ACC112 (cell line): ENCODE results near the gene TBC1D22A.

Experiments used
- H2AFZ ChIP-seq: fragments of 200-600 bp; sonication (generic); one replicate; pipeline ENCODE4 v1.6.0; 2017; ENCODE audit warnings: antibody characterized with exemption, low read length; ENCODE audit not compliant: unreplicated experiment
- H3K27ac ChIP-seq: fragments of 200-600 bp; sonication (generic); 2 replicates; pipeline ENCODE4 v1.5.1; 2014; ENCODE audit warnings: low read depth, mild to moderate bottlenecking, antibody characterized with exemption, low read length, moderate library complexity
- H3K27me3 ChIP-seq: fragments of 200-600 bp; sonication (generic); 2 replicates; pipeline ENCODE4 v1.6.1; 2014; ENCODE audit warnings: mild to moderate bottlenecking, antibody characterized with exemption, low read length, moderate library complexity, mixed read lengths; ENCODE audit not compliant: insufficient read depth
- H3K36me3 ChIP-seq: fragments of 200-600 bp; sonication (generic); 2 replicates; pipeline ENCODE4 v1.6.1; 2016; ENCODE audit warnings: mild to moderate bottlenecking, antibody characterized with exemption, low read length, moderate library complexity, mixed read lengths; ENCODE audit not compliant: insufficient read depth
- H3K4me1 ChIP-seq: fragments of 200-600 bp; sonication (generic); one replicate; pipeline ENCODE4 v1.6.1; 2016; ENCODE audit warnings: low read length, mixed read lengths; ENCODE audit not compliant: insufficient read depth, unreplicated experiment, control insufficient read depth
- H3K4me3 ChIP-seq: fragments of 200-600 bp; sonication (generic); 2 replicates; pipeline ENCODE4 v1.5.1; 2014; ENCODE audit warnings: mild to moderate bottlenecking, low read depth, low read length
- H3K79me2 ChIP-seq: fragments of 200-600 bp; sonication (generic); one replicate; pipeline ENCODE4 v1.6.0; 2016; ENCODE audit warnings: low read length; ENCODE audit not compliant: control insufficient read depth, unreplicated experiment, insufficient read depth

Gene TBC1D22A

DNA sequence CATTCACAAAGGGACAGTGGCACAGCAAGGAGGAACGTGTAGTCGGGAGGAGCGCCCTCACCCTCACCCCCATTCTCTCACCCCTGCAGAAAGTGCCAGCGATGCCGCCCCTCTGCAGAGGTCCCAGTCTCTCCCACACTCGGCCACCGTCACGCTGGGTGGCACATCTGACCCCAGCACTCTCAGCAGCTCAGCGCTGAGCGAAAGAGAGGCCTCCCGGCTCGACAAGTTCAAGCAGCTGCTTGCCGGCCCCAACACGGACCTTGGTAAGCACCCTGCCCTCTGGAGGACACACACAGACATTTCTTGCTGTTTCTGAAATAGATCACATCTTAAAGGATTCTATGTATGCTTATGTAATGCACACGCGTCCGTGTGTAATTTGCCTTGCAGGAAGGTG, 34.9 kb downstream of the TBC1D22A start:
- Histone ChIP-seq H3K27me3 (no peaks in the 10 kb centered on the region), H2AFZ (no peak overlapping the region), H3K4me3 (no peak overlapping the region), H3K27ac (no peak overlapping the region), H3K79me2 (no peaks in the 10 kb centered on the region), H3K36me3 (no peaks in the 10 kb centered on the region), H3K4me1 (peaks cover 3% of the 10 kb centered on the region)

GRCh38 chr22:46798041-46798365, 35.6 kb downstream of the TBC1D22A start:
- no peak overlapping the region for H2AFZ ChIP-seq
- H3K36me3 ChIP-seq: no peaks in the 10 kb centered on the region
- H3K4me3 ChIP-seq: no peak overlapping the region
- H3K79me2 ChIP-seq: no peaks in the 10 kb centered on the region
- peaks cover 3% of the 10 kb centered on the region for H3K4me1 ChIP-seq
- no peak overlapping the region for H3K27ac ChIP-seq
- no peaks in the 10 kb centered on the region for H3K27me3 ChIP-seq

DNA sequence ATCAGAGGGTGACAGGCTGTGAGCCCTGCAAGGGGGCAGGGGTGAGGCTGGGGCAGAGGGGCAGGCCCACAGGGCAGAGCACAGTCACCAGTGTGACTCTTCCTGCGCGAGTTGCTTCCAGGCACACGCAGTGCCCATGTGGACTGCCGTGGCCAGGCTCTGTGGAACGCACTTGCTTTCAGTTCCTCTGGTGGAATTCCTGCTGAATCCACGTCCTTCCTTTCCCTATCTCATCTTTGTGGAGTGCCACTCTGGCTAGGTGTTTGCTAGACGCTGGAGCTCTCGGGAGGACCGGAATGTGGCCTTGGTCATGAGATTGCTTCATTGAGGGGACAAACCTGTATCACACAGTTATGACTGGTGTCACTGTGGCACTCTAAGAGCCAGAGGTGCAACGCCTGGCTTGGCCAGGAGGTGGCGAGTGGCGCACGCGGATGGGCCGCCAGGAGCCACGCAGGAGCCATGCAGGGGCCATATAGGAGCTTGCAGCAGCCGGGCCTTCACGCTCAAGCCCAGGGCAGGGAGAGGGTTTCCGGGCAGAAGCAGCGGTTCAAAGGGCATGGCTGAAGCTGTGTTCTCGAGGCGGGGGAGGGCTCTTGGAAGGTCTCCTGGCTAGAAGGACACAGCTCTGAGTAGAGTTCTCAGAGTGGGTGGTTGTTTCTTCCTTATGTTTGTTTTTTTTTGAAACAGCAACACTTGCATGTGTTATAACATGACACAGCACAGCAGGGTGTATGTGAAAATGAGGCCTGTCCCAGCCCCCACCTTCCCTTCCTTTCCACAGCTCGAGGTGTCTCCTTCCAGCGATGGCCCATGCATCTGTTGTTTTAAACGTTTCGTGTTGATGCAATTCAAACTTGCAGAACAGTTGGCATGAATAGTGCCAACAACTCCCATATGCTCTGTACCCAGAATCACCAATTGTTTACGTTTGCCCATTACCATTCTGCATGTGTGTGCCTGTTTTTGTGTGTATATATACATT, 36.2 kb downstream of the TBC1D22A start:
- Histone ChIP-seq H3K4me1 (peaks cover 3% of the 10 kb centered on the region), H2AFZ (no peak overlapping the region), H3K4me3 (no peak overlapping the region), H3K27ac (no peak overlapping the region), H3K36me3 (no peaks in the 10 kb centered on the region), H3K79me2 (no peaks in the 10 kb centered on the region), H3K27me3 (no peaks in the 10 kb centered on the region)

GRCh38 chr22:46799626-46800025, 37.2 kb downstream of the TBC1D22A start:
- H3K4me3 ChIP-seq: no peak overlapping the region
- H3K36me3 ChIP-seq: no peaks in the 10 kb centered on the region
- H3K4me1 ChIP-seq: peaks cover 3% of the 10 kb centered on the region
- no peaks in the 10 kb centered on the region for H3K79me2 ChIP-seq
- H2AFZ ChIP-seq: no peak overlapping the region
- H3K27me3 ChIP-seq: no peaks in the 10 kb centered on the region
- H3K27ac ChIP-seq: no peak overlapping the region

GRCh38 chr22:46800102-46800857, 37.8 kb downstream of the TBC1D22A start:
- Histone ChIP-seq H3K27ac (no peak overlapping the region), H3K27me3 (no peaks in the 10 kb centered on the region), H3K4me3 (no peak overlapping the region), H3K4me1 (peaks cover 3% of the 10 kb centered on the region), H3K79me2 (no peaks in the 10 kb centered on the region), H2AFZ (no peak overlapping the region), H3K36me3 (no peaks in the 10 kb centered on the region)

- Histone ChIP-seq H2AFZ (no peak overlapping the region), H3K27ac (no peak overlapping the region), H3K4me3 (no peak overlapping the region), H3K79me2 (no peaks in the 10 kb centered on the region), H3K4me1 (peaks cover 3% of the 10 kb centered on the region), H3K27me3 (no peaks in the 10 kb centered on the region), H3K36me3 (no peaks in the 10 kb centered on the region)
Measured at GRCh38 chr22:46801331-46801811, 38.9 kb downstream of the TBC1D22A start.

GRCh38 chr22:46801826-46802607, 39.6 kb downstream of the TBC1D22A start:
- H3K4me1 ChIP-seq: peaks cover 3% of the 10 kb centered on the region
- H3K27me3 ChIP-seq: no peaks in the 10 kb centered on the region
- H2AFZ ChIP-seq: no peak overlapping the region
- H3K27ac ChIP-seq: no peak overlapping the region
- H3K79me2 ChIP-seq: no peaks in the 10 kb centered on the region
- H3K4me3 ChIP-seq: no peak overlapping the region
- H3K36me3 ChIP-seq: no peaks in the 10 kb centered on the region

DNA sequence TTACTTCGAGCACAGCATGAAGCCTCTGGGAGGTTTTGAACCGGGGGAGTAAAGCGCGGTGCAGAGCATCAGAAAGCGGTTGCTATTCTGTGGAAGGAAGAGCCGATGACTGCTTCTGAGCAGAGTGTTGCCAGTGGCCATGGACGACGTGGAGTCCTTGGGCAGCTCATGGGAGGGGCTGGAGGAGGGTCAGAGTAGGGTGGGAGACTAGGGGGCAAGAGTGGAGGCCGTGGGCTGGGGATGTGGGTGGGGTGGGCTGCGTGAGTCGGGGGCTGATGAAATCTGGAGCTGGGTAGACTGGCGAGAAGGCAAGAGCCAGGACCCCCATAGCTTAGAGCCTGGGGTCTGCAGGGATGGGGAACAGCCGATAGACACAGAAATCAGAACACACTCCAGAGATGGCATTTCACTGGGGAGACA, 40.2 kb downstream of the TBC1D22A start:
- Histone ChIP-seq H3K79me2 (no peaks in the 10 kb centered on the region), H2AFZ (no peak overlapping the region), H3K4me3 (no peak overlapping the region), H3K27me3 (no peaks in the 10 kb centered on the region), H3K4me1 (peaks cover 3% of the 10 kb centered on the region), H3K36me3 (no peaks in the 10 kb centered on the region), H3K27ac (no peak overlapping the region)

DNA sequence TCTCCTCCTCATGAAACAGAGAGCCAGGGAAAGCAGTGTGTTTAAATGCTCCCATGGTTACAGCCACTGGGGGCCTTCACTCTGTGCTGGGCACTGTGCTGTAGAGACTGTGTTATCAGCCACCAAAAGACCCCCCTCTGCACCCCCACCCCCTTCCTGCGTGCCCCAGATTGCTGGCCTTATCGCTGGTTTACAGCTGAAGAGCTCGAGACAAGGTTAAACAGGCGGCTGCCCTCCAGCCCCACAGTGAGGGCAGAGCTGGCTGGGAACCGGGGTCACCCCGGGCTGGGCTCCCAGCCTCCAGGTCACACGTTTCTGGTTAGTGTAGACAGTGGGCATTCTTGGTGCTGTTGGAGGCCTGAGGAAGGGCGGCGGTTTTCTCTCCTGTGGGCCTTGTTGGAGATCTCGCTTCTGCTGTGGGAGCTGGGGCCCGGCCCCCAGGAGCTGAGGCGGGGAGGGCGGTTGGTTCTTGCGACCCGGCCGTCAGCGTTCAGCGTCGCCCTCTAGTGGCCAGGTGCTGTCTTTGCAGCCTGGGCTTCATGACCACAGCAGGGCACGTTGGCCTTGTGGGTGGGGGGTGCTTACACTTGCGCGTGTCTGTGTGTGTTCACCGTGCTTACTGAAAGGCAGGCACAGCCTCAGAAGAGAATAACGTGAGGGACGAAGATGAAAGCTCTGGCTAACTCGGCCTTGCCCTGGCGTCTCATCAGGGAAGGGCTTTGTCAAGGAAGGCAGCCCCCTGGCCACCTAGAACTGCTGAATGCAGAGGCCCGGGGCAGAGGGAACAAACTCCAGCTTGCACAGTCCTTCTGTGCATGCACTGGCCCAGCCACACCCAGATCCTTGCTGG, 40.8 kb downstream of the TBC1D22A start:
- no peak overlapping the region for H3K4me3 ChIP-seq
- H3K27ac ChIP-seq: no peak overlapping the region
- H3K36me3 ChIP-seq: no peaks in the 10 kb centered on the region
- H3K4me1 ChIP-seq: peaks cover 3% of the 10 kb centered on the region
- H2AFZ ChIP-seq: no peak overlapping the region
- H3K79me2 ChIP-seq: no peaks in the 10 kb centered on the region
- H3K27me3 ChIP-seq: no peaks in the 10 kb centered on the region

DNA sequence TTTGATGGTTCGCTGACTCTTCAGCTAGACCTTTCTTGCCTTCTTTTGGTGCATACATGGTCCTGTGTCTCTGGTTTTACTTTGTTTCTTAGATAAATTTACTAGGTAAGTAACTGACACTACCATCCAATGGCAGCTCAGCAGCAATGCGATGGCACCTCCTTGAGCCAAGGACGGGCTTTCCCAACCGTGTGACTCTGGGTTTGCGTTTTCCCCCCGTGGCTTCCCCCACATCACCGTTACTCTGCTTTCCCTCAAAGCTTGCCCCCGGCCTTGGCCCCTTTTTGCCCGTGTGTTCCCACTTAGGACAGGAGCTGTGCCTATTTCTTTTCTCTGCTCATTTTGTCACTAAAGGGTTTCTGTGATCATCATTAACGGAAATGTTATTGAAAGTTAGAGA, 41.5 kb downstream of the TBC1D22A start:
- Histone ChIP-seq H3K79me2 (no peaks in the 10 kb centered on the region), H3K27ac (no peak overlapping the region), H3K36me3 (no peaks in the 10 kb centered on the region), H3K27me3 (no peaks in the 10 kb centered on the region), H2AFZ (no peak overlapping the region), H3K4me3 (no peak overlapping the region), H3K4me1 (no peaks in the 10 kb centered on the region)
